Measurements from ENCODE around the gene COL25A1.

DNA sequence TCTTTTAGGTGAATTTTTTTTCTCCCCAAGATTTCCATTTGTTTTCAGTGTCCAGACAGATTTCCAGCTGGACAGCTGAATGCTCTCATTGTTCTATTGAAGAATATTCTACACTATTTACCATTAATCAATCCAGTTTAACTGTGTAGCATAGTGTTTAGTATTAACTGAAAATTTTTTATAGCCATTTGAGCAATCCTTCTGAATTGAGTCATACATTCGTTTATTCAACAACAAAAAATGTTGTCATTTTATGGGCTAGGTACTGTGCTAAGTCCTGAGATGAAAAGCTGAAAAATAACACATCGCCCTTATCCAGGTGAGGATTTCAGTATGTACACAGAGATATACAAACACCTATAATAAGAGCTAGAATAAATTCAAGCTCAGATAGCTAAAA lies 223.3 kb downstream of the COL25A1 start:
- no peak for TF ChIP-seq POLR2A (IDR thresholded peaks at IDR 0.05)
- TF ChIP-seq, protein P1, sequence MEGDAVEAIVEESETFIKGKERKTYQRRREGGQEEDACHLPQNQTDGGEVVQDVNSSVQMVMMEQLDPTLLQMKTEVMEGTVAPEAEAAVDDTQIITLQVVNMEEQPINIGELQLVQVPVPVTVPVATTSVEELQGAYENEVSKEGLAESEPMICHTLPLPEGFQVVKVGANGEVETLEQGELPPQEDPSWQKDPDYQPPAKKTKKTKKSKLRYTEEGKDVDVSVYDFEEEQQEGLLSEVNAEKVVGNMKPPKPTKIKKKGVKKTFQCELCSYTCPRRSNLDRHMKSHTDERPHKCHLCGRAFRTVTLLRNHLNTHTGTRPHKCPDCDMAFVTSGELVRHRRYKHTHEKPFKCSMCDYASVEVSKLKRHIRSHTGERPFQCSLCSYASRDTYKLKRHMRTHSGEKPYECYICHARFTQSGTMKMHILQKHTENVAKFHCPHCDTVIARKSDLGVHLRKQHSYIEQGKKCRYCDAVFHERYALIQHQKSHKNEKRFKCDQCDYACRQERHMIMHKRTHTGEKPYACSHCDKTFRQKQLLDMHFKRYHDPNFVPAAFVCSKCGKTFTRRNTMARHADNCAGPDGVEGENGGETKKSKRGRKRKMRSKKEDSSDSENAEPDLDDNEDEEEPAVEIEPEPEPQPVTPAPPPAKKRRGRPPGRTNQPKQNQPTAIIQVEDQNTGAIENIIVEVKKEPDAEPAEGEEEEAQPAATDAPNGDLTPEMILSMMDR (IDR thresholded peaks at IDR 0.05) = no peak
- TF ChIP-seq POLR2AphosphoS5 (IDR thresholded peaks at IDR 0.05) = no peak
